ENCODE data around the gene FOXD3.

The FOXD3 gene

DNA sequence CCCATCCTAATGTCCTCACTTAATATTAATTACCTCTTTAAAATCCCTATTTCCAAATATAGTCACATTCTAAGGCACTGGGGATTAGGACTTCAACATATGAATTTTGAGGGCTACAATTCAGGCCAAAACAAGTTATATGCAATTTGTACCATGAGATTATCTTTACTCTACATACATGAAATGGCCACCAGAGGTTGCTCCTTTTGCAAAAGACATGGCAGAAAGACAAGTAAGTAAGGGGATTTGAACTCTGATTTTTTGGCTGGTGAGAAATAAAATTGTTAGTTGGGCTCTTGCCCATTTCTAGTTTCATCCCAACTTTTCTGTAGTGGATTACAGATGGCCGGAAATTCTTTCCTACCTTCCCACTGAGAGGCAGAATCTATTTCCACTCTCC, 40.2 kb downstream of the FOXD3 start:
- H3K27me3 Mint-ChIP-seq = peaks cover 20% of the 10 kb centered on the region
- no peak for DNase-seq
- H3K9me3 Mint-ChIP-seq = no peaks in the 10 kb centered on the region
- H3K4me3 Mint-ChIP-seq = no peak overlapping the region
- no peak overlapping the region for H3K27ac Mint-ChIP-seq
- no peaks in the 10 kb centered on the region for H3K36me3 Mint-ChIP-seq (ENCODE audit: low read depth)
- H3K4me1 Mint-ChIP-seq (ENCODE audit: low read depth) = peaks cover 9% of the 10 kb centered on the region

DNA sequence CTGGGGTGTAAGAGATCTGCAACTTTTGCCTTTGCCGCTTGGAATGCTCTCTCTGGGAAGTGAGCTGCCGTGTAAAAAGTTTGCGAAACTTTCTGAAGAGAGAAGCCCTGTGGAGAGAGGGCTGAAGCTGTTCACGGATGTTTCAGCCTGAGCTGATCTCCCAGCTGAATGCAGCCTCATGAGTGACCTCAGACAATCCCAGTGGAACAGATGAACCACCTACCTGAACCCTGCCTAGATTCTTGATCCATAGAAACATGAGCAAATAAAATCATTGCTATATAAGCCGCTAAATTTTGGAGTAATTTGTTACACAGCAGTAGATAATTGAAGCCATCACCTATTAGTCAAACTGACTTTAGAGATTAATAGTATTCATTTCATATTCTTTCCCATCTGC, 40.6 kb downstream of the FOXD3 start:
- Mint-ChIP-seq H3K4me3 (no peak overlapping the region), H3K27me3 (peaks cover 20% of the 10 kb centered on the region), H3K4me1 (ENCODE audit: low read depth) (peaks cover 11% of the 10 kb centered on the region), H3K9me3 (no peaks in the 10 kb centered on the region), H3K27ac (no peak overlapping the region), H3K36me3 (ENCODE audit: low read depth) (peaks cover 4% of the 10 kb centered on the region)
- DNase-seq = no peak

GRCh38 chr1:63366908-63367214, 44.5 kb downstream of the FOXD3 start:
- H3K27ac Mint-ChIP-seq = peak overlapping the region; percentile 81
- H3K36me3 Mint-ChIP-seq (ENCODE audit: low read depth) = peaks cover 24% of the 10 kb centered on the region
- DNase-seq = no peak
- peaks cover 24% of the 10 kb centered on the region for H3K4me1 Mint-ChIP-seq (ENCODE audit: low read depth)
- peak overlapping the region; percentile 76 for H3K4me3 Mint-ChIP-seq
- peaks cover 10% of the 10 kb centered on the region for H3K27me3 Mint-ChIP-seq
- no peaks in the 10 kb centered on the region for H3K9me3 Mint-ChIP-seq

DNA sequence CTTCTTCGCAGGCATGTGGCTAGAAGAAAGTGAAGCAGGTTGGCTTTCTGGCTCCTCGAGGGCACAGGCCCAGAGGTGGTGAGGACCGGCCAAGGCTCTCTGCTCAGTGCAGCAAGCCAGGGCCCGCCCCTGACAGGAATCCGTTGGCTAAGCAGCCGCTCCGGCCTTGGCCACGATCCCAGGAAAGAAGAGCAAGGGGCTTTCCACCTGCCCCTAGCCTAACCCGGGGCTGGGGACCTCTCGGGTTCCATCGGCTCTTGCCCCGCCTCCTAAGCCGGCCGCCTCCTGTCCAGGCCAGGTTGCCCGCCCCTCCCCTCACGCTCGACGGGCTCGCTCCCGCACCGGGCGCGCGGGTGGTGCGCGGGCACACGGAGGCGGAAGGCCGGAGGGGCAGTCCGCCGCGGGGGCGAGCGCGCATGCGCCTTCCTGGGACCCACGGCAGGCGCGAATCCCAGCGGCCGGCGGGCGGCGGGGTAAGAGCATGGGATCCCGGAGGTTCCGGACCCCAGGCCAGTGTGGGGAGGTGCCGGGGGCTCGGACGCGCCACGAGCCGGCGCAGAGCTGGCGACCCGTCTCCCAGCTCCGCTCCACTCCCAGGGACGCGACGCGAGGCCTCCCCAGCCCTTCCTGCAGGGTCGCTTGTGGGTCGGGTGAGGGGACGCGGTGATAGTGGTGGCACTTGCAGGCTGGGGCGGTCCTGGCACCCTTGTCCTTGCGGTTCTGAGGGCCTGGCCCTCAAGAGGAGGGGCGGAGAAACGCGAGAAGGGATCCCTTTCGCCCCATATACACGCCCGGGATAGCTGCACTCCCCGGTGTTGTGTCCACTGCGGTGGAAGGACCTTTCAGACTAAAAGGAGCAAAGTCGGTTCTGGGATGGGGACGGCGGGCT, 45.1 kb downstream of the FOXD3 start, which contains the start of gene ALG6:
ALG6 (plus strand) TSS at position 413 of the 889 bp plus-strand sequence. CDS start 3,351 bp downstream, outside the sequence.
- H3K36me3 Mint-ChIP-seq (ENCODE audit: low read depth) = peaks cover 27% of the 10 kb centered on the region
- H3K4me1 Mint-ChIP-seq (ENCODE audit: low read depth) = peaks cover 24% of the 10 kb centered on the region
- H3K9me3 Mint-ChIP-seq = no peaks in the 10 kb centered on the region
- H3K4me3 Mint-ChIP-seq = peak within 1 kb of the TSS; percentile 98
- peak within 1 kb of the TSS; percentile 94 for H3K27ac Mint-ChIP-seq
- DNase-seq = peak; percentile 99
- peaks cover 7% of the 10 kb centered on the region for H3K27me3 Mint-ChIP-seq

GRCh38 chr1:63368131-63368530, 45.8 kb downstream of the FOXD3 start:
- peaks cover 33% of the 10 kb centered on the region for H3K36me3 Mint-ChIP-seq (ENCODE audit: low read depth)
- H3K27me3 Mint-ChIP-seq = peaks cover under 1% of the 10 kb centered on the region
- no peak for DNase-seq
- H3K9me3 Mint-ChIP-seq = no peaks in the 10 kb centered on the region
- peak overlapping the region; percentile 94 for H3K27ac Mint-ChIP-seq
- H3K4me3 Mint-ChIP-seq = peak overlapping the region; percentile 98
- H3K4me1 Mint-ChIP-seq (ENCODE audit: low read depth) = peaks cover 24% of the 10 kb centered on the region

All from activated T-cell treated with anti-CD3 and anti-CD28 coated beads, Interleukin-2, amount 50 U/mL, for 24 hours (primary cell).